Effector memory CD4-positive, alpha-beta T cell (primary cell): ENCODE measurements around the gene KCNAB2.

Source experiments
- DNase-seq, 3 donors: peaks; one replicate each; pipeline ENCODE4 v3.0.0-alpha.2; 2020
- H3K27ac ChIP-seq: 2 replicates; pipeline ENCODE4 v1.7.0; 2013; ENCODE audit warnings: mild to moderate bottlenecking, low read length, moderate library complexity; ENCODE audit not compliant: insufficient read depth, poor library complexity, severe bottlenecking
- H3K27me3 ChIP-seq: replicated peaks from 2 replicates; pipeline ENCODE4 v1.7.0; 2013; ENCODE audit warnings: mild to moderate bottlenecking, low read length; ENCODE audit not compliant: insufficient read depth, control insufficient read depth, poor library complexity, severe bottlenecking
- H3K36me3 ChIP-seq: 2 replicates; pipeline ENCODE4 v1.7.0; 2013; ENCODE audit warnings: mild to moderate bottlenecking, low read length, moderate library complexity; ENCODE audit not compliant: control insufficient read depth, insufficient read depth
- H3K4me1 ChIP-seq: 2 replicates; pipeline ENCODE4 v1.7.0; 2013; ENCODE audit warnings: low read length, mild to moderate bottlenecking; ENCODE audit not compliant: control insufficient read depth, insufficient read depth, poor library complexity, severe bottlenecking
- H3K4me3 ChIP-seq: 2 replicates; pipeline ENCODE4 v1.7.0; 2013; ENCODE audit warnings: low read length, low read depth, mild to moderate bottlenecking; ENCODE audit not compliant: insufficient read depth, poor library complexity, severe bottlenecking
- H3K9me3 ChIP-seq: 2 replicates; pipeline ENCODE4 v1.7.0; 2013; ENCODE audit warnings: mild to moderate bottlenecking, low read length, moderate library complexity; ENCODE audit not compliant: control insufficient read depth

The KCNAB2 gene

GRCh38 chr1:6113116-6113515, 67.4 kb downstream of the KCNAB2 start:
- no peak for DNase-seq
- no peak overlapping the region for H3K27ac ChIP-seq
- H3K36me3 ChIP-seq: no peaks in the 10 kb centered on the region
- no peaks in the 10 kb centered on the region for H3K4me1 ChIP-seq
- no peaks in the 10 kb centered on the region for H3K9me3 ChIP-seq
- H3K4me3 ChIP-seq: no peak overlapping the region
- H3K27me3 ChIP-seq: no peaks in the 10 kb centered on the region

GRCh38 chr1:6113745-6114144, 68.1 kb downstream of the KCNAB2 start:
- H3K36me3 ChIP-seq: no peaks in the 10 kb centered on the region
- H3K4me3 ChIP-seq: no peak overlapping the region
- H3K27me3 ChIP-seq: no peaks in the 10 kb centered on the region
- no peak for DNase-seq
- no peaks in the 10 kb centered on the region for H3K4me1 ChIP-seq
- no peak overlapping the region for H3K27ac ChIP-seq
- no peaks in the 10 kb centered on the region for H3K9me3 ChIP-seq

GRCh38 chr1:6116137-6116536, 70.4 kb downstream of the KCNAB2 start:
- H3K4me3 ChIP-seq: no peak overlapping the region
- H3K4me1 ChIP-seq: no peaks in the 10 kb centered on the region
- no peaks in the 10 kb centered on the region for H3K36me3 ChIP-seq
- no peak overlapping the region for H3K27ac ChIP-seq
- H3K27me3 ChIP-seq: no peaks in the 10 kb centered on the region
- DNase-seq: no peak
- H3K9me3 ChIP-seq: no peaks in the 10 kb centered on the region

GRCh38 chr1:6117064-6117463, 71.4 kb downstream of the KCNAB2 start:
- no peak overlapping the region for H3K27ac ChIP-seq
- H3K4me1 ChIP-seq: no peaks in the 10 kb centered on the region
- no peaks in the 10 kb centered on the region for H3K27me3 ChIP-seq
- H3K36me3 ChIP-seq: no peaks in the 10 kb centered on the region
- no peak overlapping the region for H3K4me3 ChIP-seq
- no peak for DNase-seq
- no peaks in the 10 kb centered on the region for H3K9me3 ChIP-seq

GRCh38 chr1:6117624-6118023, 71.9 kb downstream of the KCNAB2 start:
- Histone ChIP-seq H3K4me1 (no peaks in the 10 kb centered on the region), H3K36me3 (no peaks in the 10 kb centered on the region), H3K9me3 (no peaks in the 10 kb centered on the region), H3K4me3 (no peak overlapping the region), H3K27me3 (no peaks in the 10 kb centered on the region), H3K27ac (no peak overlapping the region)
- no peak for DNase-seq

- Histone ChIP-seq H3K4me1 (no peaks in the 10 kb centered on the region), H3K36me3 (no peaks in the 10 kb centered on the region), H3K4me3 (no peak overlapping the region), H3K27me3 (no peaks in the 10 kb centered on the region), H3K9me3 (no peaks in the 10 kb centered on the region), H3K27ac (no peak overlapping the region)
- no peak for DNase-seq
Observed at GRCh38 chr1:6118415-6118814, 72.7 kb downstream of the KCNAB2 start.

- Histone ChIP-seq H3K27ac (no peak overlapping the region), H3K27me3 (no peaks in the 10 kb centered on the region), H3K4me3 (no peak overlapping the region), H3K9me3 (no peaks in the 10 kb centered on the region), H3K36me3 (no peaks in the 10 kb centered on the region), H3K4me1 (no peaks in the 10 kb centered on the region)
- DNase-seq: no peak
Observed at GRCh38 chr1:6121021-6121421, 75.3 kb downstream of the KCNAB2 start.

GRCh38 chr1:6121651-6122370, 76.1 kb downstream of the KCNAB2 start:
- no peak overlapping the region for H3K27ac ChIP-seq
- H3K36me3 ChIP-seq: no peaks in the 10 kb centered on the region
- no peaks in the 10 kb centered on the region for H3K4me1 ChIP-seq
- no peak for DNase-seq
- no peaks in the 10 kb centered on the region for H3K27me3 ChIP-seq
- no peak overlapping the region for H3K4me3 ChIP-seq
- no peaks in the 10 kb centered on the region for H3K9me3 ChIP-seq

- no peaks in the 10 kb centered on the region for H3K4me1 ChIP-seq
- DNase-seq: no peak
- H3K27me3 ChIP-seq: no peaks in the 10 kb centered on the region
- no peaks in the 10 kb centered on the region for H3K9me3 ChIP-seq
- no peak overlapping the region for H3K4me3 ChIP-seq
- H3K27ac ChIP-seq: no peak overlapping the region
- H3K36me3 ChIP-seq: no peaks in the 10 kb centered on the region
Observed at GRCh38 chr1:6123083-6123482, 77.4 kb downstream of the KCNAB2 start.

- Histone ChIP-seq H3K36me3 (no peaks in the 10 kb centered on the region), H3K4me1 (no peaks in the 10 kb centered on the region), H3K4me3 (no peak overlapping the region), H3K27me3 (no peaks in the 10 kb centered on the region), H3K9me3 (no peaks in the 10 kb centered on the region), H3K27ac (no peak overlapping the region)
- DNase-seq: no peak
Observed at GRCh38 chr1:6123816-6124215, 78.1 kb downstream of the KCNAB2 start.
